DND-41 (cell line): ENCODE measurements around the gene LMAN1.

Experiments used
- ATAC-seq: fragments of 200-7000 bp; cut with Tn5 transposase; 3 replicates; pipeline ENCODE4 v1.9.1; 2021; ENCODE audit warnings: low read depth; ENCODE audit not compliant: insufficient read depth
- DNase-seq: peaks from one replicate; pipeline ENCODE4 v3.0.0-alpha.2; 2020
- H2AFZ ChIP-seq: 2 replicates; pipeline ENCODE4 v1.6.0; 2012; ENCODE audit warnings: low read depth, low read length
- H3K27ac ChIP-seq: 2 replicates; pipeline ENCODE4 v1.5.1; 2012; ENCODE audit warnings: low read length, inconsistent platforms
- H3K27me3 ChIP-seq: fragments of 200-600 bp; sonication (generic); 2 replicates; pipeline ENCODE4 v1.6.0; 2012; ENCODE audit warnings: low read length, mild to moderate bottlenecking, inconsistent platforms; ENCODE audit not compliant: insufficient read depth, poor library complexity
- H3K36me3 ChIP-seq: 2 replicates; pipeline ENCODE4 v1.5.1; 2012; ENCODE audit warnings: low read length, inconsistent platforms; ENCODE audit not compliant: insufficient read depth
- H3K4me1 ChIP-seq: 2 replicates; pipeline ENCODE4 v1.5.1; 2012; ENCODE audit warnings: mild to moderate bottlenecking, low read length; ENCODE audit not compliant: insufficient read depth
- H3K4me2 ChIP-seq: 2 replicates; pipeline ENCODE4 v1.6.0; 2012; ENCODE audit warnings: mild to moderate bottlenecking, moderate library complexity, low read length, inconsistent platforms; ENCODE audit not compliant: insufficient read depth
- H3K4me3 ChIP-seq, 2 experiments: fragments of 200-600 bp in 1 of 2; shearing (Covaris generic) in 1 of 2; 2 replicates each; pipeline ENCODE4 v1.5.1; 2012 to 2016; ENCODE audit warnings: inconsistent platforms in 2 of 2, low read length in 2 of 2, mild to moderate bottlenecking in 2 of 2, low read depth in 1 of 2, moderate library complexity in 1 of 2
- H3K79me2 ChIP-seq: 2 replicates; pipeline ENCODE4 v1.6.0; 2012; ENCODE audit warnings: low read length, inconsistent platforms; ENCODE audit not compliant: insufficient read depth
- H3K9ac ChIP-seq: 2 replicates; pipeline ENCODE4 v1.6.0; 2012; ENCODE audit warnings: low read depth, mild to moderate bottlenecking, inconsistent platforms, low read length, moderate library complexity
- H3K9me3 ChIP-seq: 2 replicates; pipeline ENCODE4 v1.5.1; 2012; ENCODE audit warnings: low read length, moderate library complexity, mild to moderate bottlenecking, inconsistent platforms; ENCODE audit not compliant: insufficient read depth, severe bottlenecking
- H4K20me1 ChIP-seq: 2 replicates; pipeline ENCODE4 v1.6.0; 2012; ENCODE audit warnings: low read length; ENCODE audit not compliant: insufficient read depth
- EZH2 ChIP-seq: IDR thresholded peaks from 3 replicates; pipeline ENCODE4 v1.6.1; 2012; ENCODE audit warnings: borderline replicate concordance, low read depth, mild to moderate bottlenecking, moderate library complexity, low read length, inconsistent platforms; ENCODE audit not compliant: severe bottlenecking
- TF ChIP-seq, protein P1 (sequence below): IDR thresholded peaks from 2 replicates; pipeline ENCODE4 v1.5.1; 2012; ENCODE audit warnings: borderline replicate concordance, low read length, moderate library complexity, mild to moderate bottlenecking; ENCODE audit not compliant: poor library complexity, severe bottlenecking; ENCODE audit errors: extremely low read depth

Gene LMAN1

DNA sequence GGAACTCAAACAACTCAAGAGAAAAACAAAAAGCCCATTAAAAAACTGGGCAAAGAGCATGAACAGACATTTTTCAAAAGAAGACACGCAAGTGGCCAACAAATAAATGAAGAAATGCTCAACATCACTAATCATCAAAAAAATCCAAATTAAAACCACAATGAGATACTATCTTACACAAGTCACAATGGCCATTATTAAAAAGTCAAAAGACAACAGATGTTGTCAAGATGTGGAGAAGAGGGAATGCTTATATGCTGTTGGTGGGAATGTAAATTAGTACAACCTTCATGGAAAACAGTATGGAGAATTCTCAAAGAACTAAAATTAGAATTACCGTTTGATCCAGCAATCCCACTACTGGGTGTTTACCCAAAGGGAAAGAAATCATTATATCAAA is 15.1 kb downstream of the LMAN1 start:
- no peak for ATAC-seq
- Histone ChIP-seq H3K4me1 (no peaks in the 10 kb centered on the region), H3K9ac (no peak overlapping the region), H4K20me1 (peaks cover 6% of the 10 kb centered on the region; the same call in 1 of the 2 replicates), H3K9me3 (no peaks in the 10 kb centered on the region), H3K27me3 (no peaks in the 10 kb centered on the region), H2AFZ (no peak overlapping the region), H3K4me2 (no peak overlapping the region), H3K4me3 (no peak overlapping the region), H3K27ac (no peak overlapping the region), H3K79me2 (peaks cover 42% of the 10 kb centered on the region), H3K36me3 (peaks cover 100% of the 10 kb centered on the region)
- TF ChIP-seq EZH2, result no peak
- no peak for DNase-seq

DNA sequence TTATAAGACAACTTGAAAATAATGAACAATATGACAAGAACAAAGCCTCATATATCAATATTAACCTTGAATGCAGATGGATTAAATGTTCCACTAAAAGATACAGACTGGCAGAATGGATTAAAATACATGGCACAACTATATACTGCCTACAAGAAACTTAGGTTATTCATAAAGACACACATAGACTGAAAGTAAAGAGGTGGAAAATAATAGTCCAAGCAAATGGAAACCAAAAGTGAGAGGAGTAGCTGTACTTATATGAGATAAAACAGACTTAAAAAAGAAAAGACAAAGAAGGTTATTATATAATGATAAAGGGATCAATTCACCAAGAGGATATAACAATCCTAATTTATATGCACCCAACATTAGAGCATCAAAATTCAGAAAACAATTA is 18.2 kb downstream of the LMAN1 start:
- Histone ChIP-seq H3K36me3 (peaks cover 98% of the 10 kb centered on the region), H3K27ac (no peak overlapping the region), H3K4me3 (no peak overlapping the region), H3K79me2 (peaks cover 42% of the 10 kb centered on the region), H2AFZ (no peak overlapping the region), H3K9ac (no peak overlapping the region), H3K4me1 (no peaks in the 10 kb centered on the region), H3K27me3 (no peaks in the 10 kb centered on the region), H3K9me3 (no peaks in the 10 kb centered on the region), H3K4me2 (no peak overlapping the region), H4K20me1 (peaks cover 6% of the 10 kb centered on the region; the same call in 1 of the 2 replicates)
- no peak for TF ChIP-seq EZH2
- TF ChIP-seq, protein P1, sequence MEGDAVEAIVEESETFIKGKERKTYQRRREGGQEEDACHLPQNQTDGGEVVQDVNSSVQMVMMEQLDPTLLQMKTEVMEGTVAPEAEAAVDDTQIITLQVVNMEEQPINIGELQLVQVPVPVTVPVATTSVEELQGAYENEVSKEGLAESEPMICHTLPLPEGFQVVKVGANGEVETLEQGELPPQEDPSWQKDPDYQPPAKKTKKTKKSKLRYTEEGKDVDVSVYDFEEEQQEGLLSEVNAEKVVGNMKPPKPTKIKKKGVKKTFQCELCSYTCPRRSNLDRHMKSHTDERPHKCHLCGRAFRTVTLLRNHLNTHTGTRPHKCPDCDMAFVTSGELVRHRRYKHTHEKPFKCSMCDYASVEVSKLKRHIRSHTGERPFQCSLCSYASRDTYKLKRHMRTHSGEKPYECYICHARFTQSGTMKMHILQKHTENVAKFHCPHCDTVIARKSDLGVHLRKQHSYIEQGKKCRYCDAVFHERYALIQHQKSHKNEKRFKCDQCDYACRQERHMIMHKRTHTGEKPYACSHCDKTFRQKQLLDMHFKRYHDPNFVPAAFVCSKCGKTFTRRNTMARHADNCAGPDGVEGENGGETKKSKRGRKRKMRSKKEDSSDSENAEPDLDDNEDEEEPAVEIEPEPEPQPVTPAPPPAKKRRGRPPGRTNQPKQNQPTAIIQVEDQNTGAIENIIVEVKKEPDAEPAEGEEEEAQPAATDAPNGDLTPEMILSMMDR, result no peak
- ATAC-seq, result no peak
- DNase-seq, result no peak

DNA sequence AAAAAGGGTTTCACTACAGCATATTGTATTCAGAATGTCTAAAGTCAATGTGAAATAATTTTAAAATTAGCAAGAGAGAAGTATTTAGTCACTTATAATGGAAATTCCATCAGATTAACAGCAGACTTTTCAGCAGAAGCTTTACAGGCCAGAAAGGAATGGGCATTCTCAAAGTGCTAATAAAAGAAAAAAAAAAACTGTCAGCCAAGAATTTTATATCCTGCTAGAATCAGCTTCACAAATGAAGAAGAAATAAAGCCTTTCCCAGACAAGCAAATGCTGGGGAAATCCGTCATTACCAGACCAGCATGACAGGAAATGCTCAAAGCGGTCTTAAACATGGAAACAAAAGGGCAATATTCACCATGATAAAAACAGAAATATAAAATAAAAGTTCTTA is 18.8 kb downstream of the LMAN1 start:
- H3K9ac ChIP-seq, result no peak overlapping the region
- peaks cover 98% of the 10 kb centered on the region for H3K36me3 ChIP-seq
- no peak for DNase-seq
- H3K27me3 ChIP-seq, result no peaks in the 10 kb centered on the region
- no peak overlapping the region for H3K27ac ChIP-seq
- H3K79me2 ChIP-seq, result peaks cover 39% of the 10 kb centered on the region
- ATAC-seq, result no peak
- no peaks in the 10 kb centered on the region for H3K9me3 ChIP-seq
- no peaks in the 10 kb centered on the region for H3K4me1 ChIP-seq
- H4K20me1 ChIP-seq, result peaks cover 6% of the 10 kb centered on the region; the same call in 1 of the 2 replicates
- no peak overlapping the region for H3K4me3 ChIP-seq
- TF ChIP-seq, protein P1, result no peak
- no peak for TF ChIP-seq EZH2
- no peak overlapping the region for H2AFZ ChIP-seq
- no peak overlapping the region for H3K4me2 ChIP-seq

DNA sequence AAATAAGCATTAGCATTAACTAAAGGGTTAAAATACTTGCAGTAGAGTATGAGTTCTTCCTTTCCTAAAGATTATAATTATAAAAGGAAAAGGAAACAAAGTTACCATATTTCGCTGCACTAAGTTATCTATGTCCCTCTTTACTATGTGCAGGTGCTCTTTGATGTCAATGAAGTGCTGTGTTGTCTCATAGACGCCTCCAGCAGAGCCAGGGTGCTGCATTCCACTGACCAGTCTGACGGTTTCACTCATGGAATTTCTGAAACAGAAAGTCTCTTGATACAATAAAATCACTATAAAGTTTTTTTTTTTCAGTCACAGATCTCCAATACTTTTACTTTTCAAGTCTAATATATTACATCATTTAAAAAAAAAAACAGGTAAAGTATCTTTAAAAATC is 26.1 kb downstream of the LMAN1 start:
- no peak for TF ChIP-seq EZH2
- TF ChIP-seq, protein P1, result no peak
- Histone ChIP-seq H2AFZ (no peak overlapping the region), H3K79me2 (no peaks in the 10 kb centered on the region), H3K4me1 (no peaks in the 10 kb centered on the region), H3K4me2 (no peak overlapping the region), H3K4me3 (no peak overlapping the region), H3K27me3 (no peaks in the 10 kb centered on the region), H3K9me3 (no peaks in the 10 kb centered on the region), H3K27ac (no peak overlapping the region), H3K9ac (no peak overlapping the region), H3K36me3 (peaks cover 95% of the 10 kb centered on the region), H4K20me1 (no peaks in the 10 kb centered on the region)
- no peak for ATAC-seq
- no peak for DNase-seq
